Measurements from ENCODE around the gene CENPW. TPM values are rescaled to one million over a fixed set of nuclear protein-coding genes. Genes with fewer than 3 reads are reported as not detected.

CENPW gene
- 14.5 and 36.6 TPM in 2 replicates for total RNA-seq

DNA sequence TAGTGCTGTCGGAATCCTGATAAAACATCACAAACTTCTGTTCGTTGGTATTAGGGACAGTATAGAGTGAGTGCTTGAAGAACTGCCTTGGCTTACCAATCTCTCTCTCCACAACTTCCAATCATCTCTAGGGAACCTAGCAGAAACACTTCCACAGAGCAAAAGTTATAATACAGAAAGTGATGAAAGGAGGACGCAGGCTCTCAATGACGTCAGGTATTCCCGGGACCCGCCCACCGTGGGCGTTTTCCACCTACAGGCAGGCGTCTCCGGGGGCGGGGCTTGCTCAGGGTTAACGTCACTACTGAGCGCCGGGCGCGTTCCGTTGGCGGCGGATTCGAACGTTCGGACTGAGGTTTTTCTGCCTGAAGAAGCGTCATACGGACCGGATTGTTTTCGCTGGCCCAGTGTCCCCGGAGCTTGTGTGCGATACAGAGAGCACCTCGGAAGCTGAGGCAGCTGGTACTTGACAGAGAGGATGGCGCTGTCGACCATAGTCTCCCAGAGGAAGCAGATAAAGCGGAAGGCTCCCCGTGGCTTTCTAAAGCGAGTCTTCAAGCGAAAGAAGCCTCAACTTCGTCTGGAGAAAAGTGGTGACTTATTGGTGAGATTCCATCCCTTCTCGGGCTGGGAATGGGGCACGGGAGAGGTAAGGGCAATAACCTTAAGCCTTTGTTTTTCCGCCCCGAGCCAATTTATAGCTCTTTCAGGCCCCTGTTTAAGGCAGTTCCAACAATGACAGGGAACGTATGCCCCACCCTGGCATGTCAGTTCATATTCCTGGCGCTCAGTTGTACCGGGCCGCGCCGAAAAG is at the start of gene CENPW:
Gene CENPW (plus strand): TSS at position 320 of the 814 bp plus-strand sequence. CDS start 159 bp downstream, at position 479.

All from uterine smooth muscle cell (primary cell).